HEK293 (cell line): ENCODE measurements around the gene OXSM.

Experiments used
- CTCF ChIA-PET: fragments of 350-600 bp; formaldehyde crosslinking; extraction: SDS; loops from one replicate; lab custom pipeline; 2021; ENCODE audit warnings: antibody characterized with exemption; lab: Yijun Ruan, JAX
- POLR2A ChIA-PET: fragments of 300-600 bp; formaldehyde crosslinking; extraction: SDS; loops from one replicate; lab custom pipeline; 2020; ENCODE audit warnings: antibody characterized with exemption, inconsistent platforms; lab: Yijun Ruan, JAX
- H3K27ac ChIP-seq: fragments of 200-500 bp; sonication (Bioruptor generic); 2 replicates; pipeline ENCODE4 v1.5.1; 2014; ENCODE audit warnings: low read depth, low read length, control low read depth, inconsistent platforms; ENCODE audit errors: extremely low read depth
- H3K36me3 ChIP-seq, 2 experiments: fragments of 200-500 bp in 1 of 2; sonication (Bioruptor generic) in 1 of 2; 1 replicate in 1 of 2; 2 replicates in 1 of 2; pipeline ENCODE4 v1.5.1; 2014 to 2017; ENCODE audit warnings: inconsistent platforms in 2 of 2, low read length in 2 of 2; ENCODE audit not compliant: control insufficient read depth in 2 of 2, insufficient read depth in 1 of 2
- H3K4me1 ChIP-seq: fragments of 200-500 bp; sonication (Bioruptor generic); 2 replicates; pipeline ENCODE4 v1.5.1; 2014; ENCODE audit warnings: mild to moderate bottlenecking, low read length, inconsistent platforms; ENCODE audit not compliant: control insufficient read depth, insufficient read depth
- H3K4me3 ChIP-seq: 2 replicates; pipeline ENCODE4 v1.5.1; 2011; ENCODE audit warnings: low read depth, mild to moderate bottlenecking, control low read depth, low read length, moderate library complexity
- H3K9me3 ChIP-seq: fragments of 200-500 bp; sonication (Bioruptor generic); 2 replicates; pipeline ENCODE4 v1.5.1; 2014; ENCODE audit warnings: low read depth, low read length, inconsistent platforms; ENCODE audit not compliant: control insufficient read depth, insufficient read depth
- HIC1 ChIP-seq: fragments of 450-650 bp; formaldehyde crosslinking; IDR thresholded peaks from 2 replicates; pipeline ENCODE4 v1.5.1; 2016; ENCODE audit warnings: missing biosample characterization, missing genetic modification characterization
- KLF9 ChIP-seq: fragments of 450-650 bp; formaldehyde crosslinking; IDR thresholded peaks from 2 replicates; pipeline ENCODE4 v1.5.1; 2016; ENCODE audit warnings: missing biosample characterization, missing genetic modification characterization, low read depth
- SETDB1 ChIP-seq: IDR thresholded peaks from one replicate; pipeline ENCODE4 v1.6.1; 2017; ENCODE audit warnings: mild to moderate bottlenecking, low read length, moderate library complexity, mixed read lengths; ENCODE audit not compliant: insufficient read length
- SP2 ChIP-seq: fragments of 450-650 bp; formaldehyde crosslinking; IDR thresholded peaks from 2 replicates; pipeline ENCODE4 v1.5.1; 2016; ENCODE audit warnings: missing biosample characterization, missing genetic modification characterization
- ZEB2 ChIP-seq: fragments of 450-650 bp; formaldehyde crosslinking; IDR thresholded peaks from 2 replicates; pipeline ENCODE4 v1.5.1; 2016; ENCODE audit warnings: missing biosample characterization, missing genetic modification characterization
- ZNF112 ChIP-seq: fragments of 450-650 bp; formaldehyde crosslinking; IDR thresholded peaks from 2 replicates; pipeline ENCODE4 v1.5.0; 2017; ENCODE audit warnings: missing biosample characterization, missing genetic modification characterization
- ZNF121 ChIP-seq: fragments of 450-650 bp; formaldehyde crosslinking; IDR thresholded peaks from 2 replicates; pipeline ENCODE4 v1.5.1; 2016; ENCODE audit warnings: missing biosample characterization, missing genetic modification characterization
- ZNF2 ChIP-seq: fragments of 450-650 bp; formaldehyde crosslinking; IDR thresholded peaks from 2 replicates; pipeline ENCODE4 v1.5.1; 2016; ENCODE audit warnings: missing biosample characterization, missing genetic modification characterization
- ZNF223 ChIP-seq: fragments of 450-650 bp; formaldehyde crosslinking; IDR thresholded peaks from 2 replicates; pipeline ENCODE4 v1.5.1; 2016; ENCODE audit warnings: missing biosample characterization, missing genetic modification characterization
- ZNF239 ChIP-seq: fragments of 450-650 bp; formaldehyde crosslinking; IDR thresholded peaks from 2 replicates; pipeline ENCODE4 v1.5.1; 2016; ENCODE audit warnings: missing biosample characterization, missing genetic modification characterization
- ZNF341 ChIP-seq: fragments of 450-650 bp; formaldehyde crosslinking; IDR thresholded peaks from 2 replicates; pipeline ENCODE4; 2016; ENCODE audit warnings: low read depth, missing biosample characterization, missing genetic modification characterization
- ZNF366 ChIP-seq: fragments of 450-650 bp; formaldehyde crosslinking; conservative IDR thresholded peaks from 2 replicates; pipeline ENCODE4 v1.5.1; 2016; ENCODE audit warnings: missing biosample characterization, missing genetic modification characterization
- ZNF391 ChIP-seq: fragments of 450-650 bp; formaldehyde crosslinking; IDR thresholded peaks from 2 replicates; pipeline ENCODE4 v1.5.1; 2016; ENCODE audit warnings: low read depth, missing biosample characterization, missing genetic modification characterization, borderline replicate concordance
- ZNF394 ChIP-seq: fragments of 450-650 bp; formaldehyde crosslinking; IDR thresholded peaks from 2 replicates; pipeline ENCODE4 v1.5.1; 2016; ENCODE audit warnings: missing biosample characterization, missing genetic modification characterization, mild to moderate bottlenecking, moderate library complexity, borderline replicate concordance
- ZNF416 ChIP-seq: fragments of 450-650 bp; formaldehyde crosslinking; IDR thresholded peaks from 2 replicates; pipeline ENCODE4 v1.5.1; 2016; ENCODE audit warnings: missing biosample characterization, missing genetic modification characterization
- ZNF501 ChIP-seq: fragments of 450-650 bp; formaldehyde crosslinking; IDR thresholded peaks from 2 replicates; pipeline ENCODE4 v1.5.1; 2016; ENCODE audit warnings: missing biosample characterization, missing genetic modification characterization
- ZNF626 ChIP-seq: fragments of 450-650 bp; sonication (Bioruptor Pico); formaldehyde crosslinking; IDR thresholded peaks from 2 replicates; pipeline ENCODE4 v1.5.1; 2018; ENCODE audit warnings: missing biosample characterization, missing genetic modification characterization, inconsistent platforms
- ZSCAN30 ChIP-seq: fragments of 450-650 bp; IDR thresholded peaks from 2 replicates; pipeline ENCODE4 v1.5.1; 2018; ENCODE audit warnings: missing biosample characterization, mild to moderate bottlenecking, missing genetic modification characterization, moderate library complexity
- TF ChIP-seq, protein P1 (sequence below): fragments of 450-650 bp; formaldehyde crosslinking; IDR thresholded peaks from 2 replicates; pipeline ENCODE4 v1.5.1; 2017; ENCODE audit warnings: missing biosample characterization, mild to moderate bottlenecking, missing genetic modification characterization, moderate library complexity
- TF ChIP-seq, protein P2 (sequence below): fragments of 450-650 bp; IDR thresholded peaks from 2 replicates; pipeline ENCODE4 v1.5.1; 2018; ENCODE audit warnings: missing biosample characterization, missing genetic modification characterization
- TF ChIP-seq, protein P3 (sequence below): fragments of 450-650 bp; formaldehyde crosslinking; IDR thresholded peaks from 2 replicates; pipeline ENCODE4 v1.5.1; 2016; ENCODE audit warnings: missing biosample characterization, missing genetic modification characterization
- TF ChIP-seq, protein P4 (sequence below): fragments of 450-650 bp; IDR thresholded peaks from 2 replicates; pipeline ENCODE4 v1.5.1; 2018; ENCODE audit warnings: missing biosample characterization, mild to moderate bottlenecking, missing genetic modification characterization
- TF ChIP-seq, protein P5 (sequence below): fragments of 450-650 bp; formaldehyde crosslinking; optimal IDR thresholded peaks from 2 replicates; pipeline ENCODE3; 2016; ENCODE audit warnings: missing biosample characterization, mild to moderate bottlenecking, missing genetic modification characterization
- TF ChIP-seq, protein P6 (sequence below): fragments of 450-650 bp; formaldehyde crosslinking; IDR thresholded peaks from 2 replicates; pipeline ENCODE4 v1.5.1; 2016; ENCODE audit warnings: missing biosample characterization, missing genetic modification characterization

OXSM gene

DNA sequence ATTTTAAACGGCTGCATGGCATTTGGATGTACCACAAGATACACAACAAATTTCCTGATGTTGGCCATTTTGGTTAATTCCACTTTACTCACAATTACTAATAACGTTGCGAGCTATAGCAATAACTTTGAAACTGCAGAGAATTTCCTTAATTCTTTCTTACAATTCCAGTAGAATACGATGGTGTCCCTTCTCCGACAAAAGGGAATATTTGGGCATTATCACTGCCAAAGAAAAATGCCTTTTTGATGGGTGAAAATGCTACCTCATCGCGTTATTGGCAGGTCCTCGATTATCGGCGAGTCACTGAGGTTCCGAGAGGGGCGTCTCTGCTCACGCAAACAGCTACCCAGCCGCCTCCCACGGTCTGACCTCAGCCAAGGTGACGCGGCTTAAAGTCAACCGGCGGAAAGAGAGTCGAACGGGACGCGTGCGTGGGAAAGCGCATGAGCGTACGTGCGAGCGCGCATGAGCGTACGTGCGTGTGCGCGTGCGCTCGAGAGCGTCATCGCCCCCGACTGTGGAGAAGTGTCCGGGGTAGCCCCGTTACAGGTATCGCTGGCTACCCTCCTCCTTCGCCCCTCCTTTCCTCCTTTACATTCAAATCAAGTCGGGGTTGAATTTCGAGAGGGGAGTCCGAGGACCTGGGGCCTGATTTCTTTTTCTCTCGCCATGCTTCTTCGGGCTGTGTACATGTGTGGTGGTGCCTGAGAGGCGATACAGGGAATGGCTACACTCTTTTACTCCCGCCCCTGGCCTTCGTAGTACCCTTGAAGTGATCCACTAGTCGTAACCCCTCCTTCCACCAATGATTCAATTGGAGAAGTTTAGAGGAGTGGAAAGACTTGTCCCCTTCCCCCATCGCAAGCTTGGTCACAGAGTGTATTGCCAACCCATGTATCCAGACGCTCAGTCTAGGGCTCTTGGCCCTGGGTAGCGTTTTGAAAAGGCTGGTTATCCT, at the start of gene OXSM:
Gene OXSM, plus strand, starts transcription at position 495 of the 961 bp plus-strand sequence. CDS start 931 bp downstream, outside the sequence.
- Histone ChIP-seq H3K9me3 (no peaks in the 10 kb centered on the region), H3K36me3 (peaks cover 0 to 13% of the 10 kb centered on the region in 2 experiments; a peak in 1 of 3 replicates), H3K4me1 (no peaks in the 10 kb centered on the region), H3K4me3 (peak within 1 kb of the TSS; percentile 61), H3K27ac (peak within 1 kb of the TSS; percentile 42)
- CTCF ChIA-PET, result interaction anchor here (1.0 kb wide), 1 partner anchor 14 kb away, joined by 3 read pairs; no protein-coding TSS in a partner anchor
- POLR2A ChIA-PET, result no interaction called here
- TF ChIP-seq ZNF341 (peak; percentile 89), ZNF391 (tag by site-specific recombination) (no peak), ZNF626 (no peak), SP2 (tag by site-specific recombination) (peak; percentile 62), ZNF501 (tag by site-specific recombination) (peak; percentile 57; the same call in 1 of the 2 replicates), ZNF239 (tag by site-specific recombination) (no peak), ZNF394 (no peak), ZNF416 (tag by site-specific recombination) (no peak), ZSCAN30 (tag by site-specific recombination) (no peak), ZNF2 (peak; percentile 58; the same call in 1 of the 2 replicates), ZNF223 (tag by site-specific recombination) (no peak), ZNF366 (tag by site-specific recombination) (peak; percentile 30; the same call in 1 of the 2 replicates), ZNF112 (tag by site-specific recombination) (no peak), ZEB2 (tag by site-specific recombination) (peak; percentile 59; the same call in 1 of the 2 replicates), HIC1 (no peak), ZNF121 (tag by site-specific recombination) (no peak), KLF9 (tag by site-specific recombination) (no peak), SETDB1 (peak; percentile 31)
- TF ChIP-seq, protein P1, sequence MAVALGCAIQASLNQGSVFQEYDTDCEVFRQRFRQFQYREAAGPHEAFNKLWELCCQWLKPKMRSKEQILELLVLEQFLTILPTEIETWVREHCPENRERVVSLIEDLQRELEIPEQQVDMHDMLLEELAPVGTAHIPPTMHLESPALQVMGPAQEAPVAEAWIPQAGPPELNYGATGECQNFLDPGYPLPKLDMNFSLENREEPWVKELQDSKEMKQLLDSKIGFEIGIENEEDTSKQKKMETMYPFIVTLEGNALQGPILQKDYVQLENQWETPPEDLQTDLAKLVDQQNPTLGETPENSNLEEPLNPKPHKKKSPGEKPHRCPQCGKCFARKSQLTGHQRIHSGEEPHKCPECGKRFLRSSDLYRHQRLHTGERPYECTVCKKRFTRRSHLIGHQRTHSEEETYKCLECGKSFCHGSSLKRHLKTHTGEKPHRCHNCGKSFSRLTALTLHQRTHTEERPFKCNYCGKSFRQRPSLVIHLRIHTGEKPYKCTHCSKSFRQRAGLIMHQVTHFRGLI (tag by site-specific recombination), result no peak
- TF ChIP-seq, protein P2, sequence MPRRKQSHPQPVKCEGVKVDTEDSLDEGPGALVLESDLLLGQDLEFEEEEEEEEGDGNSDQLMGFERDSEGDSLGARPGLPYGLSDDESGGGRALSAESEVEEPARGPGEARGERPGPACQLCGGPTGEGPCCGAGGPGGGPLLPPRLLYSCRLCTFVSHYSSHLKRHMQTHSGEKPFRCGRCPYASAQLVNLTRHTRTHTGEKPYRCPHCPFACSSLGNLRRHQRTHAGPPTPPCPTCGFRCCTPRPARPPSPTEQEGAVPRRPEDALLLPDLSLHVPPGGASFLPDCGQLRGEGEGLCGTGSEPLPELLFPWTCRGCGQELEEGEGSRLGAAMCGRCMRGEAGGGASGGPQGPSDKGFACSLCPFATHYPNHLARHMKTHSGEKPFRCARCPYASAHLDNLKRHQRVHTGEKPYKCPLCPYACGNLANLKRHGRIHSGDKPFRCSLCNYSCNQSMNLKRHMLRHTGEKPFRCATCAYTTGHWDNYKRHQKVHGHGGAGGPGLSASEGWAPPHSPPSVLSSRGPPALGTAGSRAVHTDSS (tag by site-specific recombination), result no peak
- TF ChIP-seq, protein P3, sequence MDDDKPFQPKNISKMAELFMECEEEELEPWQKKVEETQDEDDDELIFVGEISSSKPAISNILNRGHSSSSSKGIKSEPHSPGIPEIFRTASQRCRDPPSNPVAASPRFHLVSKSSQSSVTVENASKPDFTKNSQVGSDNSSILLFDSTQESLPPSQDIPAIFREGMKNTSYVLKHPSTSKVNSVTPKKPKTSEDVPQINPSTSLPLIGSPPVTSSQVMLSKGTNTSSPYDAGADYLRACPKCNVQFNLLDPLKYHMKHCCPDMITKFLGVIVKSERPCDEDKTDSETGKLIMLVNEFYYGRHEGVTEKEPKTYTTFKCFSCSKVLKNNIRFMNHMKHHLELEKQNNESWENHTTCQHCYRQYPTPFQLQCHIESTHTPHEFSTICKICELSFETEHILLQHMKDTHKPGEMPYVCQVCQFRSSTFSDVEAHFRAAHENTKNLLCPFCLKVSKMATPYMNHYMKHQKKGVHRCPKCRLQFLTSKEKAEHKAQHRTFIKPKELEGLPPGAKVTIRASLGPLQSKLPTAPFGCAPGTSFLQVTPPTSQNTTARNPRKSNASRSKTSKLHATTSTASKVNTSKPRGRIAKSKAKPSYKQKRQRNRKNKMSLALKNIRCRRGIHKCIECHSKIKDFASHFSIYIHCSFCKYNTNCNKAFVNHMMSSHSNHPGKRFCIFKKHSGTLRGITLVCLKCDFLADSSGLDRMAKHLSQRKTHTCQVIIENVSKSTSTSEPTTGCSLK (tag by site-specific recombination), result no peak
- TF ChIP-seq, protein P4, sequence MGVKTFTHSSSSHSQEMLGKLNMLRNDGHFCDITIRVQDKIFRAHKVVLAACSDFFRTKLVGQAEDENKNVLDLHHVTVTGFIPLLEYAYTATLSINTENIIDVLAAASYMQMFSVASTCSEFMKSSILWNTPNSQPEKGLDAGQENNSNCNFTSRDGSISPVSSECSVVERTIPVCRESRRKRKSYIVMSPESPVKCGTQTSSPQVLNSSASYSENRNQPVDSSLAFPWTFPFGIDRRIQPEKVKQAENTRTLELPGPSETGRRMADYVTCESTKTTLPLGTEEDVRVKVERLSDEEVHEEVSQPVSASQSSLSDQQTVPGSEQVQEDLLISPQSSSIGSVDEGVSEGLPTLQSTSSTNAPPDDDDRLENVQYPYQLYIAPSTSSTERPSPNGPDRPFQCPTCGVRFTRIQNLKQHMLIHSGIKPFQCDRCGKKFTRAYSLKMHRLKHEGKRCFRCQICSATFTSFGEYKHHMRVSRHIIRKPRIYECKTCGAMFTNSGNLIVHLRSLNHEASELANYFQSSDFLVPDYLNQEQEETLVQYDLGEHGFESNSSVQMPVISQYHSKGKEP (tag by site-specific recombination), result no peak
- TF ChIP-seq, protein P5, sequence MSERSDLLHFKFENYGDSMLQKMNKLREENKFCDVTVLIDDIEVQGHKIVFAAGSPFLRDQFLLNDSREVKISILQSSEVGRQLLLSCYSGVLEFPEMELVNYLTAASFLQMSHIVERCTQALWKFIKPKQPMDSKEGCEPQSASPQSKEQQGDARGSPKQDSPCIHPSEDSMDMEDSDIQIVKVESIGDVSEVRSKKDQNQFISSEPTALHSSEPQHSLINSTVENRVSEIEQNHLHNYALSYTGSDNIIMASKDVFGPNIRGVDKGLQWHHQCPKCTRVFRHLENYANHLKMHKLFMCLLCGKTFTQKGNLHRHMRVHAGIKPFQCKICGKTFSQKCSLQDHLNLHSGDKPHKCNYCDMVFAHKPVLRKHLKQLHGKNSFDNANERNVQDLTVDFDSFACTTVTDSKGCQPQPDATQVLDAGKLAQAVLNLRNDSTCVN (tag by site-specific recombination), result peak; percentile 96
- TF ChIP-seq, protein P6, sequence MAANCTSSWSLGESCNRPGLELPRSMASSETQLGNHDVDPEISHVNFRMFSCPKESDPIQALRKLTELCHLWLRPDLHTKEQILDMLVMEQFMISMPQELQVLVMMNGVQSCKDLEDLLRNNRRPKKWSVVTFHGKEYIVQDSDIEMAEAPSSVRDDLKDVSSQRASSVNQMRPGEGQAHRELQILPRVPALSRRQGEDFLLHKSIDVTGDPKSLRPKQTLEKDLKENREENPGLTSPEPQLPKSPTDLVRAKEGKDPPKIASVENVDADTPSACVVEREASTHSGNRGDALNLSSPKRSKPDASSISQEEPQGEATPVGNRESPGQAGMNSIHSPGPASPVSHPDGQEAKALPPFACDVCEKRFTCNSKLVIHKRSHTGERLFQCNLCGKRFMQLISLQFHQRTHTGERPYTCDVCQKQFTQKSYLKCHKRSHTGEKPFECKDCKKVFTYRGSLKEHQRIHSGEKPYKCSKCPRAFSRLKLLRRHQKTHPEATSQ (tag by site-specific recombination), result no peak
